ENCODE data around the gene PAPPA. TPM values are rescaled to one million over a fixed set of nuclear protein-coding genes. Genes with fewer than 3 reads are reported as not detected.

The PAPPA gene
- total and polyA plus RNA-seq, 9 of the 15 experiments (the other 6 are each of a cell fraction or from before 2014, with no cell fraction given), result 0.06 to 0.18 (median 0.11) TPM

DNA sequence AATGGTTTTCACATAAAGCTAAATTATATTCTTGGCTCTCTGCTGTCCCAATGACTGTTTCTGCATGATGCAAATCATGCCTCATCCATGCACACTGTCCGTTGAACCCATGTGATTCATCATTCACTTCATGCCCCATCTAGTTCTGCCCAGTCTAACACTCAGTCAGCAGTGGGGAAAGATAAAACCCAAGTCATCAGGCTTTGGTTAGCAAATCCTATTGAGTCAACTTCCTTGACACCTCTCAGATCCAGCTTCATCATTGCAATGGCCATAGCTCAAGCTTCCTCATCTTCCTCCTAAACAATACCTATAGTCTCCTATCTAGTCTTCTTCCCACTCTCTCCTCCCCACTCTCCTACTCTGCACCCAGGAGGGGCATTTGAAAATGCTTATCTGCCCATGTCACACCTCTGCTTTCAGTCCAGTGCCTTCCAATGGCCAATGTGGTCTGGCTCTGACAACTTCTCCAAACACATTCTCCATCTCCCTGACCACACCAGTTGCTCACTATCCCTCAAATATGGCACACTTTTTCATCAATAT is 267.5 kb downstream of the PAPPA start (continued):
- TF ChIP-seq, protein P1, sequence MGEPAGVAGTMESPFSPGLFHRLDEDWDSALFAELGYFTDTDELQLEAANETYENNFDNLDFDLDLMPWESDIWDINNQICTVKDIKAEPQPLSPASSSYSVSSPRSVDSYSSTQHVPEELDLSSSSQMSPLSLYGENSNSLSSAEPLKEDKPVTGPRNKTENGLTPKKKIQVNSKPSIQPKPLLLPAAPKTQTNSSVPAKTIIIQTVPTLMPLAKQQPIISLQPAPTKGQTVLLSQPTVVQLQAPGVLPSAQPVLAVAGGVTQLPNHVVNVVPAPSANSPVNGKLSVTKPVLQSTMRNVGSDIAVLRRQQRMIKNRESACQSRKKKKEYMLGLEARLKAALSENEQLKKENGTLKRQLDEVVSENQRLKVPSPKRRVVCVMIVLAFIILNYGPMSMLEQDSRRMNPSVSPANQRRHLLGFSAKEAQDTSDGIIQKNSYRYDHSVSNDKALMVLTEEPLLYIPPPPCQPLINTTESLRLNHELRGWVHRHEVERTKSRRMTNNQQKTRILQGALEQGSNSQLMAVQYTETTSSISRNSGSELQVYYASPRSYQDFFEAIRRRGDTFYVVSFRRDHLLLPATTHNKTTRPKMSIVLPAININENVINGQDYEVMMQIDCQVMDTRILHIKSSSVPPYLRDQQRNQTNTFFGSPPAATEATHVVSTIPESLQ (CRISPR knock-in tag; IDR thresholded peaks at IDR 0.05), result no peak
- peak; percentile 69; the same call in 1 of the 2 replicates for TF ChIP-seq ZNF584 (CRISPR knock-in tag; IDR thresholded peaks at IDR 0.05; ENCODE audit: low read depth)
- TF ChIP-seq, protein P2, sequence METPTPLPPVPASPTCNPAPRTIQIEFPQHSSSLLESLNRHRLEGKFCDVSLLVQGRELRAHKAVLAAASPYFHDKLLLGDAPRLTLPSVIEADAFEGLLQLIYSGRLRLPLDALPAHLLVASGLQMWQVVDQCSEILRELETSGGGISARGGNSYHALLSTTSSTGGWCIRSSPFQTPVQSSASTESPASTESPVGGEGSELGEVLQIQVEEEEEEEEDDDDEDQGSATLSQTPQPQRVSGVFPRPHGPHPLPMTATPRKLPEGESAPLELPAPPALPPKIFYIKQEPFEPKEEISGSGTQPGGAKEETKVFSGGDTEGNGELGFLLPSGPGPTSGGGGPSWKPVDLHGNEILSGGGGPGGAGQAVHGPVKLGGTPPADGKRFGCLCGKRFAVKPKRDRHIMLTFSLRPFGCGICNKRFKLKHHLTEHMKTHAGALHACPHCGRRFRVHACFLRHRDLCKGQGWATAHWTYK (CRISPR knock-in tag; IDR thresholded peaks at IDR 0.05), result no peak
- TF ChIP-seq JUND (IDR thresholded peaks at IDR 0.05; ENCODE audit: borderline replicate concordance, low read depth, low read length), result peak; percentile 2; the same call in 1 of the 2 replicates
- peak; percentile 45; the same call in 2 of the 3 replicates for TF ChIP-seq JUND (tag; IDR thresholded peaks at IDR 0.05; ENCODE audit: borderline replicate concordance, low read depth, low read length)
- TF ChIP-seq ZSCAN29 (IDR thresholded peaks at IDR 0.05), result no peak
- TF ChIP-seq ETV6 (IDR thresholded peaks at IDR 0.05; ENCODE audit: borderline replicate concordance in 1 of 2, low read depth in 2 of 2, low read length in 1 of 2), result no peak
- TF ChIP-seq ETV6 (CRISPR knock-in tag; IDR thresholded peaks at IDR 0.05; ENCODE audit: borderline replicate concordance), result no peak
- no peak for TF ChIP-seq ZNF165 (CRISPR knock-in tag; IDR thresholded peaks at IDR 0.05; ENCODE audit: borderline replicate concordance)
- TF ChIP-seq, protein P3, sequence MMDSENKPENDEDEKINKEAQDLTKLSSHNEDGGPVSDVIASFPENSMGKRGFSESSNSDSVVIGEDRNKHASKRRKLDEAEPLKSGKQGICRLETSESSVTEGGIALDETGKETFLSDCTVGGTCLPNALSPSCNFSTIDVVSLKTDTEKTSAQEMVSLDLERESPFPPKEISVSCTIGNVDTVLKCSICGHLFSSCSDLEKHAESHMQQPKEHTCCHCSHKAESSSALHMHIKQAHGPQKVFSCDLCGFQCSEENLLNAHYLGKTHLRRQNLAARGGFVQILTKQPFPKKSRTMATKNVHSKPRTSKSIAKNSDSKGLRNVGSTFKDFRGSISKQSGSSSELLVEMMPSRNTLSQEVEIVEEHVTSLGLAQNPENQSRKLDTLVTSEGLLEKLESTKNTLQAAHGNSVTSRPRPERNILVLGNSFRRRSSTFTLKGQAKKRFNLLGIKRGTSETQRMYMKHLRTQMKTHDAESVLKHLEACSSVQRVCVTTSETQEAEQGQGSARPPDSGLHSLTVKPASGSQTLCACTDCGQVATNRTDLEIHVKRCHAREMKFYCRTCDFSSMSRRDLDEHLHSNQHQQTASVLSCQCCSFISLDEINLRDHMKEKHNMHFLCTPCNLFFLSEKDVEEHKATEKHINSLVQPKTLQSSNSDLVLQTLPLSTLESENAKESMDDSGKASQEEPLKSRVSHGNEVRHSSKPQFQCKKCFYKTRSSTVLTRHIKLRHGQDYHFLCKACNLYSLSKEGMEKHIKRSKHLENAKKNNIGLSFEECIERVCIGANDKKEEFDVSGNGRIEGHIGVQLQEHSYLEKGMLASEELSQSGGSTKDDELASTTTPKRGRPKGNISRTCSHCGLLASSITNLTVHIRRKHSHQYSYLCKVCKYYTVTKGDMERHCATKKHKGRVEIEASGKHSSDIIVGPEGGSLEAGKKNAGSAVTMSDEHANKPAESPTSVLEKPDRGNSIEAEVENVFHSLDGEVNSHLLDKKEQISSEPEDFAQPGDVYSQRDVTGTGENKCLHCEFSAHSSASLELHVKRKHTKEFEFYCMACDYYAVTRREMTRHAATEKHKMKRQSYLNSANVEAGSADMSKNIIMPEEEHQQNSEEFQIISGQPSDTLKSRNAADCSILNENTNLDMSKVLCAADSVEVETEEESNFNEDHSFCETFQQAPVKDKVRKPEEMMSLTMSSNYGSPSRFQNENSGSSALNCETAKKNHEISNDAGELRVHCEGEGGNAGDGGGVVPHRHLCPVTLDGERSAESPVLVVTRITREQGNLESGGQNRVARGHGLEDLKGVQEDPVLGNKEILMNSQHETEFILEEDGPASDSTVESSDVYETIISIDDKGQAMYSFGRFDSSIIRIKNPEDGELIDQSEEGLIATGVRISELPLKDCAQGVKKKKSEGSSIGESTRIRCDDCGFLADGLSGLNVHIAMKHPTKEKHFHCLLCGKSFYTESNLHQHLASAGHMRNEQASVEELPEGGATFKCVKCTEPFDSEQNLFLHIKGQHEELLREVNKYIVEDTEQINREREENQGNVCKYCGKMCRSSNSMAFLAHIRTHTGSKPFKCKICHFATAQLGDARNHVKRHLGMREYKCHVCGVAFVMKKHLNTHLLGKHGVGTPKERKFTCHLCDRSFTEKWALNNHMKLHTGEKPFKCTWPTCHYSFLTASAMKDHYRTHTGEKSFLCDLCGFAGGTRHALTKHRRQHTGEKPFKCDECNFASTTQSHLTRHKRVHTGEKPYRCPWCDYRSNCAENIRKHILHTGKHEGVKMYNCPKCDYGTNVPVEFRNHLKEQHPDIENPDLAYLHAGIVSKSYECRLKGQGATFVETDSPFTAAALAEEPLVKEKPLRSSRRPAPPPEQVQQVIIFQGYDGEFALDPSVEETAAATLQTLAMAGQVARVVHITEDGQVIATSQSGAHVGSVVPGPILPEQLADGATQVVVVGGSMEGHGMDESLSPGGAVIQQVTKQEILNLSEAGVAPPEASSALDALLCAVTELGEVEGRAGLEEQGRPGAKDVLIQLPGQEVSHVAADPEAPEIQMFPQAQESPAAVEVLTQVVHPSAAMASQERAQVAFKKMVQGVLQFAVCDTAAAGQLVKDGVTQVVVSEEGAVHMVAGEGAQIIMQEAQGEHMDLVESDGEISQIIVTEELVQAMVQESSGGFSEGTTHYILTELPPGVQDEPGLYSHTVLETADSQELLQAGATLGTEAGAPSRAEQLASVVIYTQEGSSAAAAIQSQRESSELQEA (IDR thresholded peaks at IDR 0.05; ENCODE audit: low read depth), result no peak
- TF ChIP-seq, protein P4, sequence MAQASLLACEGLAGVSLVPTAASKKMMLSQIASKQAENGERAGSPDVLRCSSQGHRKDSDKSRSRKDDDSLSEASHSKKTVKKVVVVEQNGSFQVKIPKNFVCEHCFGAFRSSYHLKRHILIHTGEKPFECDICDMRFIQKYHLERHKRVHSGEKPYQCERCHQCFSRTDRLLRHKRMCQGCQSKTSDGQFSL (CRISPR knock-in tag; IDR thresholded peaks at IDR 0.05), result no peak
- TF ChIP-seq, protein P4 (tag; IDR thresholded peaks at IDR 0.05), result no peak; a peak in 1 of 4 replicates
- TF ChIP-seq NUFIP1 (IDR thresholded peaks at IDR 0.05; ENCODE audit: partially characterized antibody), result no peak
- no peak for TF ChIP-seq PHF8 (IDR thresholded peaks at IDR 0.05; ENCODE audit: borderline replicate concordance, low read length)
- TF ChIP-seq ZNF431 (CRISPR knock-in tag; IDR thresholded peaks at IDR 0.05), result no peak
